ENCODE data around the gene LEPROT. TPM values are rescaled to one million over a fixed set of nuclear protein-coding genes. Genes with fewer than 3 reads are reported as not detected.
"Not testable (repeated sequence)": the region's sequence is repeated elsewhere in the genome, so short reads cannot be mapped to it uniquely, and the experiment has no call there.

The LEPROT gene
- total RNA-seq, 1 donor from 2014 or later: 54.2 TPM

DNA sequence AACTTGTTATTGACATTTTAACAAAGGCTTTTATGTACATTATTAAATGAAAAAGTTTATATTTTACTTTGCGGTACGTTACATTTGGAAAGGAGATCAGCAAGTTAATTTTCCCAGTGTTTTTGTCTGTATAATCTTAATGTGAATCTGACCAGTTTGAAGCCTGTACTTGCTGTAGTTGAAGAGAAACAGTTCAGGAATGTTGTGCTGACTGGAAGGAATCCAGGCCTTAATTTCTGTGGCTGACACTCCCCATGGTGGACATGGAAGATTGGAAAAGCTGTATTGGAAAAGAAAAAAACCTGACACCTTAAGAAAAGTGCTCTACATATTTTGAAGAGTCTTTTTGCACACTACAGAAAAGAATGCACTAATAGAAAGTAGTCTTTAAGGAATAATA lies 15.5 kb downstream of the LEPROT start:
- no peak for DNase-seq (ENCODE audit: extremely low read depth, low read depth, low spot score)

DNA sequence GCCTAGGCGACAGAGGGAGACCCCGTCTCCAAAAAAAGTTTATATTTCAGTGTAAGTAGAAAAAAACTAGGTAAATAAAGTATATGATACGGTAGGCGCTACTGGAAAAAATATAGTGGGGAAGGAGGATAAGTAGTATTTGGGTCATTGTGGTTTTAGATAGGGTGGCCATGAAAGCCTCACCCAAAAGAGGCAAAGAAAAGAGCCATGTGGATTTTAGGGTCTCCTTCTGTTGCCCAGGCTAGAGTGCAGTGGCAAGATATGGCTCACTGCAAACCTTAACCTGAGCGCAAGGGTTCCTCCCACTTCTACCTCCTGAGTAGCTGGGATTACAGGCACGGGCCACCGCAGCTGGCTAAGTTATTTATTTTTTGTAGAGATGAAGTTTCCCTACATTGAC lies 17.1 kb downstream of the LEPROT start:
- DNase-seq (ENCODE audit: extremely low read depth, low read depth, low spot score): no peak

DNA sequence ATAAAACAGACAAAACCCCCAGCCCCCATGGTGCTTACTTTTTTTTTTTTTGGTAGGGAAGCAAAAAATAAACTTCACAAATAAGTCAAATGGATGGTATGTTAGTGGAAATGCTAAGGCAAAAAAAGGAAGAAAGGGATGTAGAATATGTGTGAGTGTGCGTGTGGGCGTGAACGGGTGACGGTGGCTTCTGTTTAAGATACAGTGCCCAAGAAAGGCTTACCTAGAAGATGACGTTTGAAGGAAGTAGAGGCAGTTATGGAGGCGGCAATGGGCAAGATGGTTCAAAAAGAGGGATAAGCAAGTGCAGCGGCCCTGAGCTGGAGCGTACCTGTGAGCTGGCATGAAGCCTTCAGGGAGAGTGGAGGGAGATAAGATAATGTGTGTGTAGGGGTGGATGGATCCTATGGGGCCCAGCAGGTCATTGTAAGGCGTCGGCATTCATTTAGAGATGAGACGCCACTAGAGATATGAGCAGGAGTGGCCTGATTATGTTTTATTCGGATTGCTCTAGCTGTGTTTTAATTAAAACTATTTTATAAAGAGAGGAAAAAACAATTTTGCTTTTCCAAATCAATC lies 19.9 kb downstream of the LEPROT start:
- no peak for DNase-seq (ENCODE audit: extremely low read depth, low read depth, low spot score)

GRCh38 chr1:65440915-65441314 lies 20.4 kb downstream of the LEPROT start:
- no peak for DNase-seq (ENCODE audit: extremely low read depth, low read depth, low spot score)

DNA sequence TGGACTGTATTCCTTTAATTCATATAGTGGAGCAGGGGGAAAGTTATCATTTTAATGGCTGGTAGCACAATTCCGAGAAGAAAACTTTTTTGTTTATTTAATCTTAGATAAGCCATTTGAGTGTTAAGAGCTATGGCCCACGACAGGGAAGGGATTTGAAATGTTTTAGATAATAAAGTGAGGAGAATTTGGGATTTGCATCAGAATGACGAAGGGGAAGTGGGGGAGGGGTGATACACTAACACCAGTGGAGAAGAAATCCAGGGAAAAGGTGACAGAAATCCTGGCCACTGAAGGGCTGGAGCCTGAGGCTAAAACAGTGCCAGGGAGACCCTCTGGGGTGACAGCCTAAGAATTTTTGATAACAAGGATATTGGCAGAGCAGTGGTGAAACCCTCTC lies 21.0 kb downstream of the LEPROT start:
- no peak for DNase-seq (ENCODE audit: extremely low read depth, low read depth, low spot score)

GRCh38 chr1:65442442-65442841 lies 22.0 kb downstream of the LEPROT start:
- no peak for DNase-seq (ENCODE audit: extremely low read depth, low read depth, low spot score)

DNA sequence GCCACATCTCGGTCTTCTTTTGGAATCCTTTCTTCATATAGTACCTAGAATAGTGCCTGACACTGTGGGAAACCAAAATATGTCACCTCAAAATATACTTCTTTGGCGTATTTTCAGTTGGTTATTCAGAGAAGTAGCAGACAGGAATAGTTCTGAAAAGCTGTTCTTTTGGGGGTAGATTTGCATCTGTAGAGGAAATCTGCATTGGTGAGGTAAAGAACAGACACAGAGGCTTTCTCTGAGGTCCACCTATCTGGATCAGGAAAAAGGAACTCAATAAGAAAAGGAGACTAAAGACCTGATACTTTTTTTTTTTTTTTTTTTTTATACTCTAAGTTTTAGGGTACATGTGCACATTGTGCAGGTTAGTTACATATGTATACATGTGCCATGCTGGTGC lies 23.2 kb downstream of the LEPROT start:
- no peak for DNase-seq (ENCODE audit: extremely low read depth, low read depth, low spot score)

GRCh38 chr1:65444128-65444640 lies 23.7 kb downstream of the LEPROT start:
- DNase-seq (ENCODE audit: extremely low read depth, low read depth, low spot score): no peak

GRCh38 chr1:65445837-65446236 lies 25.4 kb downstream of the LEPROT start:
- no peak for DNase-seq (ENCODE audit: extremely low read depth, low read depth, low spot score)

- DNase-seq (ENCODE audit: extremely low read depth, low read depth, low spot score): no peak
Observed at GRCh38 chr1:65449214-65449823, 28.9 kb downstream of the LEPROT start.

- DNase-seq (ENCODE audit: extremely low read depth, low read depth, low spot score): not testable (repeated sequence)
Observed at GRCh38 chr1:65455678-65456077, 35.2 kb downstream of the LEPROT start.

- DNase-seq (ENCODE audit: extremely low read depth, low read depth, low spot score): no peak
Observed at GRCh38 chr1:65456481-65456880, 36.0 kb downstream of the LEPROT start.

DNA sequence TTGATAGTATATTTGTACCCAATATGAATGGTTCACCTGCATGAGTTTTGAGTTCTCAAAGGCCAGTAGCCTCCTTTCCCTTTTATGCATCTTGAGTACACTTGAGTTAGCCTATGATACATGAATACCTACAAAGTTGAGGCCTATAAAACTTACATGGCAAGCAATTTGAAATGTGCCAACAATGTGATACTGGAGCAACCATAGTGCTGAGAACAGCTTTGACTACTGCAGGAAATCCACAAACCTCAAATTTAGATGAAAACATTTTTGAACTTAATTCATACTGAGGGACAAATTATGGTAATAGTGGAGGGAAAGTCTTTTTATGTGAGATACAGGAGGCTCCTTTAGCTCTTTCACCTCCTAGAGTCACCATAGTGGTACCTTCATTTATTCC lies 37.4 kb downstream of the LEPROT start:
- no peak for DNase-seq (ENCODE audit: extremely low read depth, low read depth, low spot score)

GRCh38 chr1:65458730-65459396 lies 38.4 kb downstream of the LEPROT start:
- DNase-seq (ENCODE audit: extremely low read depth, low read depth, low spot score): no peak

DNA sequence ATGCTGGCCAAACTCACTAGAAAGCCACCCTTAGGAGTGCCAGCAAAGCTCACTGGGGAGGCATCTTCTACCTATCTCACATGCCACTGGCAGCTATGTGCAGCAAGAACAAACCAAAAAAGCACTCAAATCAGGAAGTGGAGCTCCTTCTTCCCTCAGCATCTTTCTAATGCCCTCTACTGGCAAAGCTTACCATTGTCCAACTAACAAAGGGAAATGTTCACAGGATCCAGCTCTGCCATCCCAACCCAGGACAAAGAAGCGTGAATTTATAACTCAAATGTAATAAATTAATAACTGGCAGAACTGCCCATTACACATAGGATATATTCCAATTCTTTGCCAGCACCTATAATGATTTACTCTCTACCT lies 38.9 kb downstream of the LEPROT start:
- DNase-seq (ENCODE audit: extremely low read depth, low read depth, low spot score): no peak

GRCh38 chr1:65465837-65466236 lies 45.4 kb downstream of the LEPROT start:
- DNase-seq (ENCODE audit: extremely low read depth, low read depth, low spot score): not testable (repeated sequence)

- DNase-seq (ENCODE audit: extremely low read depth, low read depth, low spot score): no peak
Observed at GRCh38 chr1:65467536-65467935, 47.1 kb downstream of the LEPROT start.

DNA sequence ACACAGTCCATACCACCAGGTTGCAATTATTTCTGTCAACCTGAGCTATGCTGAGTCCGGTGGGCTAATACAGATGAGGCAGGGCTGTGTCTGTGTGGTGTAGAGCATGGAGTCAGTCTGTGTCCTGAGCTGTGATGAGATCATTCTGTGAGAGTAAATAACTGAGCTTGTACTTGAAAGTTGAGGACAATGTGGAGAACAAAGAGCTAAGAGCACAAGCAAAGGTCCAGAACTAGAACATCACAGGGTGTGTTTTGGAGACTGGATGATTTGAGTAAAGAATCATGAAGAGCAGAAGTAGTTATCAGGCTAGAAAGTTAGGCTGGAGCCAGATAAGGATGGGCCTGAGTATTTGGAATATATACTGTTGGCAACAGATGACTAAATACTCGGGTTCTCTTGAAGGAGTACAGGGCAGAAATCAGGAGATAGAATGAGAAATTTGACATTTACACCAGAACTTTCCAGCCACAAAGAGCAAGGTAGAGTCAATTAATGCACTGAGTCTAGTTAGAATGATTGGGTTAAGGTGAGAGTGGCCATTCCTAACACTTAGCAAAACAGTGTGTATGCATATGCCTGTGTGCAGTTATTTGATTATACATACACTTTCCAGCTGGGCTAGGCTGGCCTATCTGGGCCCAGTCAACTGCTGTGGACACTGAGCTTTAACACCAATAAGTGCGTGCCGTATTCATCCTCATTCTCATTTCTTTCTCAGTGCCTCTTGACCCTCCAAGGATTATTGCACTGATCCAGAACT lies 48.8 kb downstream of the LEPROT start:
- no peak for DNase-seq (ENCODE audit: extremely low read depth, low read depth, low spot score)

- no peak for DNase-seq (ENCODE audit: extremely low read depth, low read depth, low spot score)
Observed at GRCh38 chr1:65469889-65470340, 49.4 kb downstream of the LEPROT start.

GRCh38 chr1:65470766-65471165 lies 50.3 kb downstream of the LEPROT start:
- no peak for DNase-seq (ENCODE audit: extremely low read depth, low read depth, low spot score)

DNA sequence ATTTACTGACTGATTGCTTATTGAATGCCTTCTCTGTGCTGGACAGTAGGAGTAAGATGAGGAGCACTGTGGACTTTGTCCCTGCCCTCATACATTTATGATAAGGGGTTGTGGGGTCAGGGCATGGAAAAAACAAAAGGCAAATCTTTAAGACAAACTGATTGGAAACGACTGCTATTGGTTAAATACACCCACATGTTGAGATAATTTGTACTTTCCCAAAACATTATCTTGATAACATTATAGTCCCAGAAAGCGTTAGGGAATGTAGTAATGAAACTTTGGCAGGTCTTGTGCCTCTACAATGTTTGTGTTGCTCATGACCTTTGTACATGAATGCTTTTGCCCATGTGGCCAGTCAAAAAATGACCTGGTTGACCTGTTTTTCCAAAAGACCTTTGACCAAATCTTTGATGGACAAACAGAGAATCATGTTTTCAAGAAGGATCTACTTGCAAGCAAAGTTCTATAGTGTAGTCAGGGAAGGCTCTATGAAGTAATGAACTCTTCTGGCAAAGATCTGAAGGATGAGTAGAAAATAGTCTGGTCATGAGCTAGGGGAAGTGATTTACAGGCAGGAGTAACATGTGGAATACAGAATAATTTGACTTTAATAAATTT lies 50.9 kb downstream of the LEPROT start:
- DNase-seq (ENCODE audit: extremely low read depth, low read depth, low spot score): no peak
